ENCODE data around the gene NUB1.

Gene NUB1

DNA sequence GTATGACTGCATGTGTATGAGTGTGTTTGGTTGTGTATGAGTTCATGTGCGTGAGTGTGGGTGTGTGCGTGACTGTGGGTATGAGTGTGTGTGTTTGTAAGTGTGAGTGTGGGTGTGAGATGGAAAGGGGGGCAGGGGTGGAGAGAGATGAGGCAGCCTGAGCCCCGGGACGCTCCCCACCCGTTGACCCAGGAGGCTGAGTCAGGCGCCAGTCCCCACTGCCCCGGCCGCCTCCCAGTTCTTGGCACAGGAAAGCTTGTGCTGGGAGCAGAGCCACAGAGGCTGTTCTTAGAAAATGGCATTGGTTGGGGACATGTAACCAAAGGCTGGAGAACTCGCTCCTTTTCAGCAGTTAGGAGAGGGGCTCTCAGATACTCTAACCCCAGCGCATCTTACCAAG, 27.8 kb upstream of the NUB1 start:
- DNase-seq = no peak

DNA sequence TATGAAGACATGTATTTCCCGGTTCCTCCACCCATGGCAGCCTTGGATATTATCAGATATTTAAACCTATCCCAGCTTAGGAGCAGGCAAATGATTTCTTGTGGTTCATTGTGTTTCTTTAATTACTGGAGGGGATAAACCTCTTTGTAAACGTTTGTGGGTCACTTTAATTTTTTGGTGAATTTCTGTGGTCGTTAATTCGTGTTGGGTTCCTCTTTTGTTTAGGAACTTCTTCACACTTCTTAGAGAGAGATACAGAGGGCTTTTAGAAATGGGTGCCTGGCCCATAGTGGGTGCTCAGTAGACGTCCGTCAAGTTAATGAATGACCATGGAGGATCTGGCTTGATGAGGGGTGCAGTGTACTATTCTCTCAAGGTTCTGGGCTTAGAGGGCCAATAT, 27.2 kb upstream of the NUB1 start:
- DNase-seq = no peak

- DNase-seq = no peak
These were observed 26.5 kb upstream of the NUB1 start for GRCh38 chr7:151315038-151315655.

DNA sequence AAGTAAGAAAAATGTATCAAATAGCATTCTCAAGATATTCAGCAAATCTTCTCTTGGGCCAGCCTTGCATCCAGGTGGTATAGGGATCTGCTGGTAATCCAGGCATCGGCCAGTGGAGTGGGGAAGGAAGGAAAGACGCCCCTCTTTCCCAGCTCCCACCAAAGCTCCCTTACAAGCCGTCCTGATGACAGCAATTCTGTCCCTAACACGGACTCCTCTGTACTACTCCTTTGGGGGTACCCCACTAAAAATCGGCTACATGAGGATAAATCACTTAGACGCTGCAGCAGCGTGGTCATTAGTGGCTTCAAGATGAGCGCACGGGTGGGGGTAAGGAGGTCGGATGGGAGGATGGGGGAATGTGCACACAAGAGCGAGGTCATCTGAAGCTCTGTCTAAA, 24.7 kb upstream of the NUB1 start:
- no peak for DNase-seq

DNA sequence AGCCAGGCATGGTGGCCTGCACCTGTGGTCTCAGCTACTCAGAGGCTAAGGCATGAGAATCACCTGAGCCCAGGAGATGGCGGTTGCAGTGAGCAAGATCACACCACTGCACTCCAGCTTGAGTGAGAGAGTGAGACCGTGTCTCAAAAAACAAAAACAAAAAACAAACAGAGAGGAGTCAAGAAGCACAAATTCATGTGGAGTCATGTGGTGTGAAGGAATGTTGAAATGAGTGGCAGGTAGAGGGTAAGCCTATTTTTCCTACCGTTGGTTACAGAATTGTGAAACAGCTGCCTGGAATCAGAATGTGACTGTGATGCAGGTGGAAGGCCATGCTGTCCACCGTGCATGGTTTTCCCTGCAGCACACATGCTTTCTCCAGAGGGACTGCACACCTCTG, 23.7 kb upstream of the NUB1 start:
- DNase-seq = no peak

GRCh38 chr7:151319189-151319588, 22.4 kb upstream of the NUB1 start:
- DNase-seq = no peak

DNA sequence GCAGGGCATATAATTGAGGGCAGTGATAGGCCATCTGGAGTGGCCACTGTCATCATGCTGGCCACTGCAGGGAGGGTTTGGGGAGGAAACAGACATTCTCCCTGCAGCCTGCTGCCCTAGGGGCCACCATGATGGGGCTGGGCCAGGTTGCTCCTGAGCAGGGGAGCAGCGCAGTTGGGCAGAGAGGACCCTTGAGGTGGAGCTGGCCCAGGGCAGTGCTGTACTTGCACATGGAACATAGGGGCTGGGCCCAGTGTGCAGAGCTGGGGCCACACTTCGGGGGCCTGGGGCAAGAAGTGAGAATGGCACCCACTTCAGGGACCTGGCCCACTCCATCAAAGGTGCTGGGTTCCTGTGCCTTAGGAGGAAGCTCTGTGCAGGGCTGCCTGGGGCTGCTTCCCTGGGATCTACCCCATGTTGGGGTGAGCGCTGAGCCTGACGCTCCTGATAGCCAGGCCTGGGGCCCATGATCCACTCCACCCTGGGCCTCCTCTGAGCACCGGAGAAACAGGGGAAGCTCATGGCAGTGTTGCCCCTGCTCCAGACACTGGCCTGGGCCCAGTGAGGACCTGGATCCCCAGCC, 21.3 kb upstream of the NUB1 start:
- no peak for DNase-seq

DNA sequence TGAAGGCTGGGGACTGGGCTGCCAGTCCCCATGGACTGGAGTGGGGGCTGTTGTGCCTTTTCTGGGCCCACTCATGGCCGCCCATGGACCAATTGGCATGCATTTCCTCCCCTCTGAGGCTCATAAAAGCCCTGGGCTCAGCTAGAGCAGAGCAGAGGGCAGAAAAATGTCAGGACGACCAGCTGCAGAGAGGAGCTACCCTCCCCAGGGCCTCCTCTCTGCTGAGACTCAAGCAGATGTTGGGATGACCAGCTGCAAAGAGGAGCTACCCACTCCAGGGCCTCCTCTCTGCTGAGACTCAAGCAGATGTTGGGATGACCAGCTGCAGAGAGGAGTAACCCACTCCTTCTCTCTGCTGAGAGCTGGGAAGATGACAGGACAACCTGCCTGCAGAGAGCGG, 20.3 kb upstream of the NUB1 start:
- DNase-seq = no peak

GRCh38 chr7:151322906-151323305, 18.7 kb upstream of the NUB1 start:
- no peak for DNase-seq

DNA sequence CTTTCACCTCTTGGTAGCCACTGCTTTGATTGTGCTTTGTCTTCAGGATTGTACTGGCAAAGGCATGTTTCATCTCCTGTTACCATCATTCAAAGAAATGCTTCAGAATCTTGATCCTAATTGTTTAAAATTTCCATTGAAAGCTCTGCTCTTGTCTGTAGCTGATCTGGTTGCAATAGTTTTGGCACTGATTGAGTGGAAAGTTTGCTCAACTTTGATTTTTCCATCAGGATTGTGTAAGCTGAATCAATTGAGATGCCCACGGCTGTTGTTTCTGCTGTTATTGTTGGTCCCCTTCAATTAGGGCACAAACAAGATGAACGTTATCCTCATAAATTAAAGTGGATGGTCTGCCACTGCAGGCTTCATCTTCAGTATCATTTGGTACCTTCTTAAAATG, 14.6 kb upstream of the NUB1 start:
- no peak for DNase-seq

- DNase-seq = no peak
These were observed 14.0 kb upstream of the NUB1 start for GRCh38 chr7:151327659-151328058.

GRCh38 chr7:151330181-151330580, 11.4 kb upstream of the NUB1 start:
- DNase-seq = no peak

DNA sequence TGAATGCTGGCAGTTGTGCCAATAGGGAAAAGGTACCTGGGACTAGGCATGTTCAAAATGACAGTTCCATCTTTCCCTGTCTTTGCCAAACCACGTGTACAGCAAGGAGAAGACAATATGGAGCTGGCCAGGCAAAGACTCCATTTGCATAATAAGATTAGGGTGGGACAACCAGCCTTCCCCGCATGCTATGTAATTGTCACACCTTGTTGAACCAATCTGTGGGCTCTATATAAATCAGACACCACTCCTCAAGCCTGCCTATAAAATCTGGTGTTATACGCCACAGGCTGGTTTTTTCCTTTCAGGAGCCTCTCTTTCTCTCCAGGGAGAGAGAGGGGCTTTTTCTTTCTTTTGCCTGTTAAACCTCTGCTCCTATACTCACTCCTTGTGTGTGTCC, 11.0 kb upstream of the NUB1 start:
- no peak for DNase-seq

DNA sequence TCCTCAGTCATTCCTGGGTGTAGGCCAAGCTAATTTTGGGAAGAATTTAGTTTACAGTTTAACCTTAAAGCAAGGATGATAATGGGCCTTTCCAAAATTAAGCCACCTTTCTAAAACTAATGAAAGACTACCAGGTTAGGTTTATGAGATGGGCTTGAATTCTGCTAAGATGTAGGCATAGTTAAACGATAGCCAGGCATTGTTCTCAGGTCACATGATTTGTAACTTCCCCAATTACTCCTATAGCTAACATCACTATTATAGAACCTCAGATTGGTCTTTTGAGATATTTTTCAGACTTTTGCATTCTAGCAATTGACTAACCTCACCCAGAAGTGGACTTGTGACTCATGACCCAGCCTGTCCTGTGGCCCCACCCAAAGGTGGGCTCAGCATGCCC, 7.0 kb upstream of the NUB1 start:
- DNase-seq = no peak

GRCh38 chr7:151336027-151336708, 5.4 kb upstream of the NUB1 start:
- DNase-seq = no peak

- DNase-seq = no peak
These were observed 4.3 kb upstream of the NUB1 start for GRCh38 chr7:151337346-151337745.

- no peak for DNase-seq
These were observed 2.8 kb upstream of the NUB1 start for GRCh38 chr7:151338809-151339208.

GRCh38 chr7:151339651-151340382, 1.8 kb upstream of the NUB1 start:
- no peak for DNase-seq

- no peak for DNase-seq
These were observed 737 bp upstream of the NUB1 start for GRCh38 chr7:151340794-151341356.

- no peak for DNase-seq
These were observed 562 bp downstream of the NUB1 start for GRCh38 chr7:151342102-151342646.

- no peak for DNase-seq
These were observed 1.2 kb downstream of the NUB1 start for GRCh38 chr7:151342811-151343210.

- DNase-seq = no peak
These were observed 1.9 kb downstream of the NUB1 start for GRCh38 chr7:151343516-151343915.
